ENCODE data around the gene PLSCR2.
"Not testable (repeated sequence)": the region's sequence is repeated elsewhere in the genome, so short reads cannot be mapped to it uniquely, and the experiment has no call there.

PLSCR2 gene

GRCh38 chr3:146469150-146470017 is at the start of gene PLSCR2:
PLSCR2 (minus strand) TSS chr3:146469561; CDS start chr3:146459904, 9,657 bp downstream.
- peak; percentile 93 for ATAC-seq
- peak; percentile 74 for DNase-seq

- DNase-seq: no peak
- no peak for ATAC-seq
These were observed 48.5 kb upstream of the PLSCR2 start for GRCh38 chr3:146517684-146518435.

GRCh38 chr3:146513386-146514051 is 44.2 kb upstream of the PLSCR2 start:
- ATAC-seq (no peak), DNase-seq (no peak)

- DNase-seq (no peak), ATAC-seq (no peak)
These were observed 42.2 kb upstream of the PLSCR2 start for GRCh38 chr3:146511402-146512134.

GRCh38 chr3:146507331-146508120 is 38.2 kb upstream of the PLSCR2 start:
- DNase-seq (no peak), ATAC-seq (no peak)

GRCh38 chr3:146505516-146505915 is 36.2 kb upstream of the PLSCR2 start:
- ATAC-seq (no peak), DNase-seq (no peak)

- ATAC-seq (no peak), DNase-seq (no peak)
These were observed 35.3 kb upstream of the PLSCR2 start for GRCh38 chr3:146504498-146505197.

GRCh38 chr3:146503461-146504202 is 34.3 kb upstream of the PLSCR2 start:
- DNase-seq (peak; percentile 8), ATAC-seq (peak; percentile 67)

- no peak for ATAC-seq
- no peak for DNase-seq
These were observed 33.6 kb upstream of the PLSCR2 start for GRCh38 chr3:146502887-146503460.

- DNase-seq: no peak
- peak; percentile 66 for ATAC-seq
These were observed 32.4 kb upstream of the PLSCR2 start for GRCh38 chr3:146501752-146502151.

- no peak for DNase-seq
- no peak for ATAC-seq
These were observed 30.3 kb upstream of the PLSCR2 start for GRCh38 chr3:146499701-146500100.

- DNase-seq: peak; percentile 35
- peak; percentile 53 for ATAC-seq
These were observed 28.8 kb upstream of the PLSCR2 start for GRCh38 chr3:146498002-146498736.

- ATAC-seq, DNase-seq: not testable (repeated sequence)
These were observed 27.9 kb upstream of the PLSCR2 start for GRCh38 chr3:146497145-146497843.

- ATAC-seq (no peak), DNase-seq (no peak)
These were observed 27.4 kb upstream of the PLSCR2 start for GRCh38 chr3:146496726-146497125.

GRCh38 chr3:146496251-146496650 is 26.9 kb upstream of the PLSCR2 start:
- DNase-seq: no peak
- no peak for ATAC-seq

- ATAC-seq (no peak), DNase-seq (no peak)
These were observed 24.4 kb upstream of the PLSCR2 start for GRCh38 chr3:146493761-146494160.

- no peak for ATAC-seq
- no peak for DNase-seq
These were observed 23.9 kb upstream of the PLSCR2 start for GRCh38 chr3:146493221-146493620.

- DNase-seq (no peak), ATAC-seq (no peak)
These were observed 21.9 kb upstream of the PLSCR2 start for GRCh38 chr3:146491303-146491702.

All from stimulated activated naive CD8-positive, alpha-beta T cell treated with anti-CD3 and anti-CD28 coated beads, Interleukin-15, Interleukin-2, amounts not matched to agents 100 U/mL and 50 U/mL, for 24 hours (primary cell).